Right atrium auricular region (tissue), 2 donors: Measurements from ENCODE around the gene SKI. TPM values are rescaled to one million over a fixed set of nuclear protein-coding genes. Genes with fewer than 3 reads are reported as not detected.

ENCODE experiments used
- DNase-seq: peaks from one replicate; pipeline ENCODE4 v3.0.0-alpha.2; 2019; ENCODE audit warnings: low spot score
- H3K27ac ChIP-seq, 2 donors: fragments of 200-600 bp; sonication (generic); 1 replicate in 1 of 2; 2 replicates in 1 of 2; pipeline ENCODE4 v1.5.1; 2016 to 2019
- H3K27me3 ChIP-seq, 2 donors: fragments of 200-600 bp; sonication (generic); one replicate each; pipeline versions ENCODE4 v1.5.1 to v1.6.0; 2017 to 2019
- H3K36me3 ChIP-seq: fragments of 200-600 bp; sonication (generic); one replicate; pipeline ENCODE4 v1.5.1; 2016
- H3K4me1 ChIP-seq, 2 donors: fragments of 200-600 bp; sonication (generic); one replicate each; pipeline versions ENCODE4 v1.5.1 to v1.6.0; 2017 to 2019
- H3K4me3 ChIP-seq, 2 donors: fragments of 200-600 bp; sonication (generic); 1 replicate in 1 of 2; 2 replicates in 1 of 2; pipeline ENCODE4 v1.5.1; 2017 to 2019; ENCODE audit warnings: mild to moderate bottlenecking in 1 of 2, moderate library complexity in 1 of 2
- H3K9me3 ChIP-seq, 2 donors: fragments of 200-600 bp; sonication (generic); one replicate each; pipeline ENCODE4 v1.5.1; 2019
- total RNA-seq, 2 donors: library from RNA; depleted of rRNA; stranded (reverse); fragments of >200 nt; gene quantifications; one replicate each; pipeline ENCODE4 v1.1.0, GENCODE V29; 2016
- TF ChIP-seq, protein P1 (sequence below), 2 donors: fragments of 200-600 bp; sonication (generic); IDR thresholded peaks; one replicate each; pipeline ENCODE4 v1.5.1; 2019; ENCODE audit warnings: antibody characterized with exemption in 2 of 2

Gene SKI
- total RNA-seq, 2 donors from 2014 or later = 36.7 to 57.2 TPM

DNA sequence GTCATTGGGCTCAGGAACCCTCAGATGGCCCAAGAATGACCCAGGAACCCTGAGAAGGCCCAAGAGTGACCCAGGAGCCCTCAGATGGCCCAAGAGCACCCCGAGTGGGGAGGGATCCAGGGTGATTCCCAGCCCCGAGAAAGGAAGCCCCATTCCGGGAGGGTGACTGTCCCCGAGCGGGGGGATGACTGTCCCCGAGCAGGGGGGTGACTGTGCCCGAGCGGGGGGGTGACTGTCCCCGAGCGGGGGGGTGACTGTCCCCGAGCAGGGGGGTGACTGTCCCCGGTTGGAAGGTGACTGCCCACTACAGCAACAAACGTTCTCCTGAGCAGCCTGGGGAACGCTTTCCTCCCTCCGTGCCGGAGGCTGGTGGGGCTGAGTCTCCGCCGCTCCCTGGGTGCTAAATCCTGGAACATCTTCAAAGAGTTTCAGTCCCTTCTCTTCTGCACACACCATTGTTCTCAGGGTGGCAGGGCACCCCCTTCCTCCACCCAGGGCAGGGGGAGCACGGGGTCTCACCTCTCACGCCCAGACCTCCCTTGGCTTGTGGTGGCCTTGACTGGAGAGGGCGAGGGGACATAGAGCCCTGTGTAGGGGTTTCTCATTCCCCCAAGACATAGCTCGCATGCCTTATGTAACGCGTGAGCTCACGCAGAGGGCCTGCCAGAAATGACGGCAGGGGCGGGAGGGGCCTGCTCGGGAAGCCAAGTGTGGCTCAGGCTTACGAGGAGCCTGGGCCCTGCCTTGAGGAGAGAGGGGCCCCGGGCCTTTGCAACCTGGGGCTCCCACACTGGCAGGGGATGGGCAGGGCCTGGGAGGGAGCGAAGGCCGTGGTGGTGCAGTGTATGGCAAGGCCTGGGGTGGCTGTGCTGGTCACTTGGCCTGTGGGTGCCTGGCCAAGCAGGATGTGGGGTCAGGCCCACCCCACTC, 14.3 kb upstream of the SKI start:
- peak overlapping the region; percentile 97 to 98 for H3K27ac ChIP-seq
- peak; percentile 91 for DNase-seq
- no peaks in the 10 kb centered on the region for H3K27me3 ChIP-seq
- TF ChIP-seq, protein P1, sequence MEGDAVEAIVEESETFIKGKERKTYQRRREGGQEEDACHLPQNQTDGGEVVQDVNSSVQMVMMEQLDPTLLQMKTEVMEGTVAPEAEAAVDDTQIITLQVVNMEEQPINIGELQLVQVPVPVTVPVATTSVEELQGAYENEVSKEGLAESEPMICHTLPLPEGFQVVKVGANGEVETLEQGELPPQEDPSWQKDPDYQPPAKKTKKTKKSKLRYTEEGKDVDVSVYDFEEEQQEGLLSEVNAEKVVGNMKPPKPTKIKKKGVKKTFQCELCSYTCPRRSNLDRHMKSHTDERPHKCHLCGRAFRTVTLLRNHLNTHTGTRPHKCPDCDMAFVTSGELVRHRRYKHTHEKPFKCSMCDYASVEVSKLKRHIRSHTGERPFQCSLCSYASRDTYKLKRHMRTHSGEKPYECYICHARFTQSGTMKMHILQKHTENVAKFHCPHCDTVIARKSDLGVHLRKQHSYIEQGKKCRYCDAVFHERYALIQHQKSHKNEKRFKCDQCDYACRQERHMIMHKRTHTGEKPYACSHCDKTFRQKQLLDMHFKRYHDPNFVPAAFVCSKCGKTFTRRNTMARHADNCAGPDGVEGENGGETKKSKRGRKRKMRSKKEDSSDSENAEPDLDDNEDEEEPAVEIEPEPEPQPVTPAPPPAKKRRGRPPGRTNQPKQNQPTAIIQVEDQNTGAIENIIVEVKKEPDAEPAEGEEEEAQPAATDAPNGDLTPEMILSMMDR (IDR thresholded peaks at IDR 0.05) = no peak
- peak overlapping the region; percentile 1 to 40 for H3K4me3 ChIP-seq
- H3K9me3 ChIP-seq = no peaks in the 10 kb centered on the region
- peaks cover 0 to 48% of the 10 kb centered on the region in 2 donors for H3K4me1 ChIP-seq
- no peaks in the 10 kb centered on the region for H3K36me3 ChIP-seq

DNA sequence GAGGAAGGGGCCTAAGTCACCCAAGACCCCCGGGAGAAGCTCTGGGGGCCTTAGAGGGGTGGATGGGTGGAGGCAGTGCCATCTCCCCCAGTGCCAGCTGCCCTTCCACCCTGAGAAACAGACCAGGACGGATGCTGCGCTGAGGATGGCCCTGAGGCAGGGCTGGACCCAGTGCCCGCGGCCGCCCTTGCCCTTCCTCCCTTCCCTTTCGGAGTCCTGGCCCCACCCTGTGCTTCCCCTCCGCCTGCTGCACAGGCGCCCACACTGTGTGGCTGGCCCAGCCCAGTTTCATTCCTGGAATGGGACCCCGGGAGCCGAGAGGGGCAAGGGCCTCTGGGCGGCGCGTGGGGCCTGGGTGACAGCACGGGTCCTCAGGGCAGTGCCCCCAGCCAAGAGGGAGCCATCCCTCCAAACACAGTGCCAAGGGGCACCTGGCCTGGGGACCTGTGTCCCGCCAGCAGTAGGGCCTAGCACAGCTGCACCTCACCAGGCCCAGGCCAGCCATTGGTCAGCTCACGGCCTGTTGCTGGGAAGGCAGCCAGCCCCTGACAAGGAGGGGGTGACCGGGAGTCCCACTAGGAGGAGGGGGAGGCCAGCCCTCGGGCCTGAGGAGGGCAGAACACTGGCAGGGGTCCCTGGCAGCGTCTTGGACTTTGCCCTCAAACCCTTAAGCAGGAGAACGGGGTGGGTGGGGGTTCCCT, 13.4 kb upstream of the SKI start:
- Histone ChIP-seq H3K4me1 (peaks cover 0 to 39% of the 10 kb centered on the region in 2 donors), H3K27ac (peak overlapping the region; percentile 97 to 98), H3K9me3 (no peaks in the 10 kb centered on the region), H3K36me3 (no peaks in the 10 kb centered on the region), H3K27me3 (no peaks in the 10 kb centered on the region), H3K4me3 (no peak overlapping the region)
- TF ChIP-seq, protein P1 (IDR thresholded peaks at IDR 0.05) = no peak
- no peak for DNase-seq

DNA sequence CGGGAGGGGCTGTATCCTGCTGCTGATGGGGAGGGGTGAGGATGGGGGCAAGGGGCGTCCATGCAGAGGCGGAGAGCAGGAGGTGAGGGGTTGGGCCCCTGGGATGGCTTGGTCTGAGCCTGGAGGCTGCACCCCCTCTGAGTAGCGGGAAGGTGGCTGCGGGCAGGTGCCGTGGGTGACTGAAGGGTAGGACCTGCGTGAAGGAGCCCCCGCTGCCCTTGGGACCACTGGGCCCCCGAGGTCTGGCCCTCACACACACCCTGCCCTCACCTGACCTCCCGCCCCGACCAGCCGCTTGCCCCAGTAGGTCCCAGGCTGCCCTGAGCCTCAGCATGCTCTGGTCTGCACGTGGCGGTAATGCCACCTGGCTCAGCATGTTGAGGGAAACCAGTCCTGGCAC, 12.8 kb upstream of the SKI start:
- DNase-seq = no peak
- Histone ChIP-seq H3K27ac (peak overlapping the region; percentile 97 to 98), H3K9me3 (no peaks in the 10 kb centered on the region), H3K4me3 (no peak overlapping the region), H3K36me3 (no peaks in the 10 kb centered on the region), H3K27me3 (no peaks in the 10 kb centered on the region), H3K4me1 (peaks cover 0 to 36% of the 10 kb centered on the region in 2 donors)
- TF ChIP-seq, protein P1 (IDR thresholded peaks at IDR 0.05) = no peak

DNA sequence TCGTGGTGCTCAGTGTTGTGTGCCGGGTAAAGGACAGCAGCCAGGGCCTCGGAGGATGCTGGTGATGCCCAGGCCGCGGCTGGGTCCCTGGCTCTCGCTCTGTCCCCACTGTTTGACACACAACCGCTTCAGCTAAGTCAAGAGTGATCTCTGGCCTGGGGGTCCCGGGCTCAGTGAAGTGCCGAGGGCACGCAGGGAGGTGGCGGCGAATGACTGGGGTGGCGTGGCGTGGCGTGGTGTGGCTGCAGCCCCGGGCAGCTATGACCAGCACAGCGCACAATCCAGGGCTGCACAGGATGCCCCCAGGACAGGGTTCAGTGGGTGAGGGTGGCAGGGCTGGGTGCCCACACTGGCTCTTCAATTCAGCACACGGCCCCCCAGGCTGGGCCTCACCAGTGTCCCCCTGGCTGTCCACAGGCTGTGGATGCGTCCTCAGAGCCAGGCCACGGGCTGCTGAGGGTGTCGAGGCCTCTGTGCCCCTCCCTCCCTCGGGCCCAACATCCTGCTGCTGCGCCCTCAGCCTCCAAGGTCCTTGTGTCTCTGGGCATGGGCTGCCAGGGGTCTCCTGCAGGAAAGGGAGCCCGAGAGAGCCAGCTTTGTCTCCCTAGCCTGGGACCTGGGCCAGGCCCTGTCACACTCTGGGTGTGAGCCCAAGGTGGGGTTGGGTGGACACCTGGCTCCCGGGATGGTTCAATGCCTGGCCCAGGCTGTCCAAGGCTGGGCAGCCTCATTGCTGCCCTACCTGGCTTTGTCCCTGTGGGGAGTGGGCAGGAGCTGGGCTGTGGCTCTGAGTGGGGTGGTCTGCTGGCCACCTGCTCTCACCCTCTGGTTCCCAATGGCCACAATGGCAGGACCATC, 12.0 kb upstream of the SKI start:
- Histone ChIP-seq H3K9me3 (no peaks in the 10 kb centered on the region), H3K27me3 (no peaks in the 10 kb centered on the region), H3K27ac (no peak overlapping the region), H3K4me1 (peaks cover 0 to 36% of the 10 kb centered on the region in 2 donors), H3K36me3 (no peaks in the 10 kb centered on the region), H3K4me3 (no peak overlapping the region)
- TF ChIP-seq, protein P1 (IDR thresholded peaks at IDR 0.05) = no peak
- no peak for DNase-seq

DNA sequence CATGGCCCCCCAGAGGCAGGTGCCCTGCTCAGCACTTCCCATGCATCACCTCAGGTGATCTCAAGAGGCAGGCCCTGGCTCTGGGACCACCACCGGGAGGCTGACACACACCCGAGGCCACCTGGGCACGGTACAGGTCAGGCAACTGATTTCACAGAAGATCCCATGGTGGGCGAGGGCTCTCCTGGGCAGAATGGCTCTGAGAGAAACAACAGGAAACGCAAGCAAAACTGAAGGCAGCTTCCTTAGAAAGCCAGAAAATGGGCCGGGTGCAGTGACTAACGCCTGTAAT, 11.4 kb upstream of the SKI start:
- H3K27ac ChIP-seq = no peak overlapping the region
- H3K4me1 ChIP-seq = peaks cover 0 to 36% of the 10 kb centered on the region in 2 donors
- TF ChIP-seq, protein P1 (IDR thresholded peaks at IDR 0.05) = no peak
- H3K4me3 ChIP-seq = no peak overlapping the region
- H3K9me3 ChIP-seq = no peaks in the 10 kb centered on the region
- no peaks in the 10 kb centered on the region for H3K27me3 ChIP-seq
- no peaks in the 10 kb centered on the region for H3K36me3 ChIP-seq
- no peak for DNase-seq
